ENCODE data around the gene HOXA13. TPM values are rescaled to one million over a fixed set of nuclear protein-coding genes. Genes with fewer than 3 reads are reported as not detected.
A peak's percentile ranks its signal among the peaks of the same experiment; 100 is the strongest.

The HOXA13 gene
- not detected for total RNA-seq

GRCh38 chr7:27199849-27200760 lies at the start of gene HOXA13:
HOXA13 (minus strand) TSS chr7:27200091; CDS start chr7:27200077, 14 bp downstream.
- H3K27ac Mint-ChIP-seq = no peak within 1 kb of the TSS
- peak within 1 kb of the TSS; percentile 70 for H3K4me3 Mint-ChIP-seq
- intact Hi-C loops (cut with micrococcal nuclease) = loop anchor here (5.0 kb wide), 1 partner anchor 33 kb away; the partner anchor contains the start of gene HOXA9
- no peaks in the 10 kb centered on the region for H3K9me3 Mint-ChIP-seq
- no peak for DNase-seq
- peaks cover 79% of the 10 kb centered on the region for H3K27me3 Mint-ChIP-seq (ENCODE audit: low read depth)
- H3K36me3 Mint-ChIP-seq (ENCODE audit: low read depth) = no peaks in the 10 kb centered on the region
- CTCF ChIA-PET = interaction anchor here (1.0 to 1.7 kb wide), 3 partner anchors 13 to 585 kb away, joined by 3 read pairs; no protein-coding TSS in a partner anchor
- peaks cover 38% of the 10 kb centered on the region for H3K4me1 Mint-ChIP-seq (ENCODE audit: low read depth)

- Mint-ChIP-seq H3K9me3 (no peaks in the 10 kb centered on the region), H3K27me3 (ENCODE audit: low read depth) (peaks cover 82% of the 10 kb centered on the region), H3K4me1 (ENCODE audit: low read depth) (peaks cover 23% of the 10 kb centered on the region), H3K27ac (no peak overlapping the region), H3K36me3 (ENCODE audit: low read depth) (no peaks in the 10 kb centered on the region), H3K4me3 (no peak overlapping the region)
- no peak for DNase-seq
- intact Hi-C loops (cut with micrococcal nuclease) = loop anchor here (10.0 kb wide), 1 partner anchor 154 kb away; the partner anchor contains the start of gene HOXA1
- CTCF ChIA-PET = no interaction called here
Measured at GRCh38 chr7:27248911-27249723, 49.2 kb upstream of the HOXA13 start.

- H3K4me3 Mint-ChIP-seq = no peak overlapping the region
- H3K27ac Mint-ChIP-seq = no peak overlapping the region
- H3K9me3 Mint-ChIP-seq = no peaks in the 10 kb centered on the region
- H3K4me1 Mint-ChIP-seq (ENCODE audit: low read depth) = peaks cover 27% of the 10 kb centered on the region
- no peak for DNase-seq
- H3K27me3 Mint-ChIP-seq (ENCODE audit: low read depth) = peaks cover 80% of the 10 kb centered on the region
- H3K36me3 Mint-ChIP-seq (ENCODE audit: low read depth) = no peaks in the 10 kb centered on the region
- intact Hi-C loops (cut with micrococcal nuclease) = loop anchor here (10.0 kb wide), 1 partner anchor 154 kb away; the partner anchor contains the start of gene HOXA1
- CTCF ChIA-PET = no interaction called here
Measured at GRCh38 chr7:27248427-27248806, 48.5 kb upstream of the HOXA13 start.

DNA sequence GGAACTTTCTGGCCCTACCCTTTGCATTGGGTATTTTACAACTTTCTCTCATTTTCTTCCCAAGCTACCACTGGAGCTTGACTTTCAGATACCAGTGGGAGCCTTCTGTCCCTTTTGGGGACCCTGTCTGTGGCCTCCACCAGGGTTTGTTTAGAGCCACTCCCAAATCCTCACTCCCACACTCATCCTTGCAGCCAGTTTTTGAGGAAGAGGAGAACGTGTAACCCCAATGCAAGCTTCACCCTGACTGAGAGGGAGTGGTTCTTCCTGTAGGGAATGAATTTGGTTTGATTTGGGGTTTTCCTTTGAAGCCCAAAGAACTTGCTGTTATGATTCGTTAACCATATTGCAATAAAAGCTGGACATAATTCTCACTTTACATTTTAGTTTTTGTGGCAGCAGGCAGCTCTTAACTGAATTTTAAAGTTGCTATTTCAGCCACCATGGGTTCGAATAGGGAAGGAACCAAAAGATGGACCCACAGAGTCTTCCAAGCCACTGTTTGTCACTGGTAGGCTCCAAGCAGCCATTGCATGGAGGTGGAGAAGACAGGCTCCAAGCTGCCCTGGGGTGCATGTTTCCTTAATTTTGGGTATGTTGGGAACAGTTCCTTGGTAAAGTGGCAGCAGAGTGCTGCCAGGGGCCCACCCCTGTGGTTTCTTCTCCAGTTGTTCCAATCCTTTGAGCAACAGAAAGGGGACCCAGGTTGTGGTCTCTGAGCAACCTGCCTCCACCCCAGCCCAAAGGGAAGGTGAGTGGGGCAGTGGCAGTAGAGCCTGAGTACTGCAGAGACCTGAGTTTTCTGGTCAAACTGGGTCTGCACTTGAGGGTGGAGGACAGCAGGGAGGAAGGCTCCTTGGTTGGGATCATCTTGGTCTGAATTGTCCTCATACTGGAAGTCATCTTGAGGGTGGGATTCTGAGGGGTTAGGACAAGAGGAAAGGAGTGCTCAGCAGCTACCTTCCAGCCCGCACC lies 47.8 kb upstream of the HOXA13 start:
- H3K9me3 Mint-ChIP-seq = no peaks in the 10 kb centered on the region
- intact Hi-C loops (cut with micrococcal nuclease) = loop anchor here (10.0 kb wide), 1 partner anchor 153 kb away; the partner anchor contains the start of gene HOXA1
- CTCF ChIA-PET = interaction anchor here (0.8 to 1.7 kb wide), 3 partner anchors 21 to 98 kb away, joined by 3 to 6 read pairs (median 3); no protein-coding TSS in a partner anchor
- no peak overlapping the region for H3K4me3 Mint-ChIP-seq
- DNase-seq = no peak
- no peaks in the 10 kb centered on the region for H3K36me3 Mint-ChIP-seq (ENCODE audit: low read depth)
- peaks cover 78% of the 10 kb centered on the region for H3K27me3 Mint-ChIP-seq (ENCODE audit: low read depth)
- peaks cover 28% of the 10 kb centered on the region for H3K4me1 Mint-ChIP-seq (ENCODE audit: low read depth)
- H3K27ac Mint-ChIP-seq = no peak overlapping the region

GRCh38 chr7:27247000-27247399 lies 47.1 kb upstream of the HOXA13 start:
- intact Hi-C loops (cut with micrococcal nuclease) = loop anchor here (10.0 kb wide), 1 partner anchor 152 kb away; the partner anchor contains the start of gene HOXA1
- Mint-ChIP-seq H3K4me3 (no peak overlapping the region), H3K36me3 (ENCODE audit: low read depth) (no peaks in the 10 kb centered on the region), H3K9me3 (no peaks in the 10 kb centered on the region), H3K4me1 (ENCODE audit: low read depth) (peaks cover 29% of the 10 kb centered on the region), H3K27me3 (ENCODE audit: low read depth) (peaks cover 78% of the 10 kb centered on the region), H3K27ac (no peak overlapping the region)
- CTCF ChIA-PET = interaction anchor here (0.8 to 1.7 kb wide), 3 partner anchors 20 to 98 kb away, joined by 3 to 6 read pairs (median 3); no protein-coding TSS in a partner anchor
- no peak for DNase-seq

DNA sequence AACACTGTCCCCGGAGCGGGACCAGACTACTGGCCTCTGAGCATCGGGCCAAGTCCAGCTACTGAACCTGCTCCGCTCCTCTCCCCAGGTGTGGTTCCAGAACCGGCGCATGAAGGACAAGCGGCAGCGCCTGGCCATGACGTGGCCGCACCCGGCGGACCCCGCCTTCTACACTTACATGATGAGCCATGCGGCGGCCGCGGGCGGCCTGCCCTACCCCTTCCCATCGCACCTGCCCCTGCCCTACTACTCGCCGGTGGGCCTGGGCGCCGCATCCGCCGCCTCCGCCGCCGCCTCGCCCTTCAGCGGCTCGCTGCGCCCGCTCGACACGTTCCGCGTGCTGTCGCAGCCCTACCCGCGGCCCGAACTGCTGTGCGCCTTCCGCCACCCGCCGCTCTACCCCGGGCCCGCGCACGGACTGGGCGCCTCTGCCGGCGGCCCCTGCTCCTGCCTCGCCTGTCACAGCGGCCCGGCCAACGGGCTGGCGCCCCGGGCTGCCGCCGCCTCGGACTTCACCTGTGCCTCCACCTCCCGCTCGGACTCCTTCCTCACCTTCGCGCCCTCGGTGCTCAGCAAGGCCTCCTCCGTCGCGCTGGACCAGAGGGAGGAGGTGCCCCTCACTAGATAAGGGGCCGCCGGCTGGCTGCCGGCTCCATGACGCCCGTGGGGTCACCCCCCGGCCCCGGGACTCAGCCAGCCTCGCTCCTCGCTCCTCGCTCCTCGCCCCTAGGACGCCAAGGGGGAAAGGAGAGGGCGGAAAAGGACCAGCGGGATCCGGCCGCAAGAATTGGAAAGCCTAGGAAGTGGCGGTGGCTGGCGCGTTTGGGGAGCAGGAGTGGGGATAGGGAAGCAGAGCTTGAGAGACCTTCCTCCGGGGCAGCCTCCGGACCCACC lies 46.2 kb upstream of the HOXA13 start:
- Mint-ChIP-seq H3K27ac (no peak overlapping the region), H3K4me3 (no peak overlapping the region), H3K4me1 (ENCODE audit: low read depth) (peaks cover 24% of the 10 kb centered on the region), H3K36me3 (ENCODE audit: low read depth) (no peaks in the 10 kb centered on the region), H3K27me3 (ENCODE audit: low read depth) (peaks cover 80% of the 10 kb centered on the region), H3K9me3 (no peaks in the 10 kb centered on the region)
- intact Hi-C loops (cut with micrococcal nuclease) = loop anchor here (10.0 kb wide), 1 partner anchor 151 kb away; the partner anchor contains the start of gene HOXA1
- DNase-seq = no peak
- CTCF ChIA-PET = interaction anchor here (1.7 kb wide), 1 partner anchor 50 kb away, joined by 6 read pairs; no protein-coding TSS in a partner anchor

DNA sequence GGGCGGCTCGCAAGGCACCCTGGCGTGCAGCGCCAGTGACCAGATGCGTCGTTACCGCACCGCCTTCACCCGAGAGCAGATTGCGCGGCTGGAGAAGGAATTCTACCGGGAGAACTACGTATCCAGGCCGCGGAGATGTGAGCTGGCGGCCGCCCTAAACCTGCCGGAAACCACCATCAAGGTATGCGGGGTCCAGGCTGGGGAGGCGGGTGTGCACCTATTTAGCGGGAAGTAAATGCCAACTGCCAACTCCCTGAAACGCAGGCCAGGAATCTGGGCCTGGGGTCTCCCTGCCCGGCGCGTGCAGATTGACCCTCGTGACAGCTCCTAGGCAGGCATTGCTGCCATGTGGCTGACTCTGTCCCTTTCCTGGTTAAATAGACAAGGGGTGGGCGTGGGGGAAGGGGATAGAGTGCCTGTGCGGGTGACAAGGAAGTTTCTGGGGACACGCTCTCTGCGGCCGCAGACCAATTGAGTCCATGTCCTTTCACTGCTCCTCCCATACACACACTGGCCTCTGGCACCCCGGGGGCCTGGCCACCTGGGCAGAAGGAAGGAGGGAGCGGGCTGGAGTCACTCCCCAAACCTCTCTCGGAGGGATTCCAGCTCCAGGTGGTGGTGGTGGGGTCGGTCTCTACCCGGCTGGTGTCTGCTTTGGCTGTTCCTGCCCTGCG lies 45.4 kb upstream of the HOXA13 start:
- Mint-ChIP-seq H3K27ac (no peak overlapping the region), H3K36me3 (ENCODE audit: low read depth) (no peaks in the 10 kb centered on the region), H3K4me3 (no peak overlapping the region), H3K9me3 (no peaks in the 10 kb centered on the region), H3K4me1 (ENCODE audit: low read depth) (peaks cover 23% of the 10 kb centered on the region), H3K27me3 (ENCODE audit: low read depth) (peaks cover 80% of the 10 kb centered on the region)
- intact Hi-C loops (cut with micrococcal nuclease) = loop anchor here (10.0 kb wide), 1 partner anchor 150 kb away; the partner anchor contains the start of gene HOXA1
- CTCF ChIA-PET = no interaction called here
- no peak for DNase-seq

DNA sequence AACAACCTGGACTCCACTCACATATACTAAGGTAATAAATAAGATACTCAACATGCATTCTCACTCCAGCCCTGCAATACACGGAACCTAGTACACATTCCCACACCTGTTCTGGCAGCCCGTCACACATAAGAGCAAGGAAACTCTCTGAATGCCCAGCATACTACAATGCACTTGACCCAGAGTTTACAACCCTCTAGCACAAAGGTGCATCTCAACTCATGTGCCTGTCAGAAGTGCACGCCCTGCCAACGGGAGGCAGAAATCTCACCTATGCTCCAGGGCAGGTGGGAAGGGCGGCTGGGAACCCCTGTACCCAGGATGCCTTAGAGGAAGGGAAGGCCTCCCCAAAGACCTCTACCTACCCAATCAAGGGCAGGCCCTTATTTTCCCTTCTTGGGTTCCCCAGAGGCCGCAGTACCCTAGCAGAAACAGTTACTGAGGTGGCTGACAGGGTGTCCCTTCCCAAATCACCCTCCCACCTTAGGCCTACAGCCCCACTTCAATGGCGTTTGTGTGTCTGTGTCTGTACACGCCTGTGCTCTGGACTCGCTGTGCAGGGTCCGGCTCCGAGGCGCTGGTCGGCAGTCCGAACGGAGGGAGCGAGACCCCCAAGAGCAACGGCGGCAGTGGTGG lies 44.7 kb upstream of the HOXA13 start:
- Mint-ChIP-seq H3K27me3 (ENCODE audit: low read depth) (peaks cover 79% of the 10 kb centered on the region), H3K27ac (no peak overlapping the region), H3K4me3 (no peak overlapping the region), H3K9me3 (no peaks in the 10 kb centered on the region), H3K36me3 (ENCODE audit: low read depth) (no peaks in the 10 kb centered on the region), H3K4me1 (ENCODE audit: low read depth) (peaks cover 23% of the 10 kb centered on the region)
- intact Hi-C loops (cut with micrococcal nuclease) = loop anchor here (5.0 to 10.0 kb wide), 5 partner anchors 72 to 1387 kb away; partner anchors contain the start of genes HOXA1, HOXA10, HOXA3 and SKAP2
- no peak for DNase-seq
- CTCF ChIA-PET = no interaction called here

DNA sequence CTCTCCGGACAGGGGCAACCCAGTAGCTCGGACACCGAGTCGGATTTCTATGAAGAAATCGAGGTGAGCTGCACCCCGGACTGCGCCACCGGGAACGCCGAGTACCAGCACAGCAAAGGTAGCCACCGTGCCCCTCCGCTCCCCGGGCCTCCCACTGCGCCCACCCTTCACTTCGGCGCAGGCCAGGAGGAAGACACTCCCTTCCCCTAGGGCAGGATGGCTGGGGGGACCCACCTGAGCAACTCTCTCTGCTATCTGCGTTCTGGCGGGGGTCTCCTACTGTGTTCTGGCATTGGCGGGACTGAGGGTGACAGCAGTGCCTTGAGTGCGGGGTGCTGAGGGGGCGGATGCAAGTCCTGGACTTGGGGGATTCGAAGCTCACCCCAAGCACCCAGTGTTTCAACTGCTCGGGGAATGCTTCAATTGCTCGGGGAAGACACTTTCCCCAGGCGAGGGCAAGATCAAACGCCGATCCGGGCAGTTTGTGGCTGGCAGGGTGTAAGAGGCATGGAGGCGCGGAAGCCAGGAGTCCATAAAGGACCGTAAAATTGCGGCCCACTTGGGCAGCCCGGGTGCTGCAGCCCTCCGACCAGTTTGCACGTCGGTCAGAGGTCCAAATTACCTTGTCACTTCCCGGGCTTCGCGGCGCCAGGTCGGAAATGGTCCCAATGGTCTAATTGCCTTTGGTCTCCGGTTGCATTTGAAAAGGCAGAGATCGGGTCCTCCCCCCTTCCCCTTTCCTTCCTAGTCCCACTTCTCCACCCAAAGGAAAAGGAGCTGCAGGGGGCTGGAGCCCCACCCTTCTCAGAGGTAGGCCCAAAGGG lies 43.7 kb upstream of the HOXA13 start:
- Mint-ChIP-seq H3K9me3 (no peaks in the 10 kb centered on the region), H3K27ac (no peak overlapping the region), H3K36me3 (ENCODE audit: low read depth) (no peaks in the 10 kb centered on the region), H3K4me1 (ENCODE audit: low read depth) (peaks cover 25% of the 10 kb centered on the region), H3K4me3 (peak overlapping the region; percentile 1), H3K27me3 (ENCODE audit: low read depth) (peaks cover 77% of the 10 kb centered on the region)
- DNase-seq = no peak
- CTCF ChIA-PET = interaction anchor here (0.7 to 1.2 kb wide), 2 partner anchors 32 to 58 kb away, joined by 3 to 4 read pairs; partner anchors contain the start of gene HOXA11
- intact Hi-C loops (cut with micrococcal nuclease) = loop anchor here (5.0 to 10.0 kb wide), 5 partner anchors 71 to 1386 kb away; partner anchors contain the start of genes HOXA1, HOXA10, HOXA3 and SKAP2

Data from activated naive CD4-positive, alpha-beta T cell treated with anti-CD3 and anti-CD28 coated beads for 36 hours (primary cell).